NCI-H1105 (cell line): Measurements from ENCODE around the gene ZNF157.
"Not testable (repeated sequence)": the region's sequence is repeated elsewhere in the genome, so short reads cannot be mapped to it uniquely, and the experiment has no call there.

Experiments
- DNase-seq: peaks from one replicate; lab custom pipeline; 2025; lab: John Stamatoyannopoulos, UW

Gene ZNF157

GRCh38 chrX:47370278-47370677 lies at the start of gene ZNF157:
Gene ZNF157, plus strand, starts transcription at chrX:47370578. Its CDS starts 91 bp downstream, at chrX:47370669.
- no peak for DNase-seq

DNA sequence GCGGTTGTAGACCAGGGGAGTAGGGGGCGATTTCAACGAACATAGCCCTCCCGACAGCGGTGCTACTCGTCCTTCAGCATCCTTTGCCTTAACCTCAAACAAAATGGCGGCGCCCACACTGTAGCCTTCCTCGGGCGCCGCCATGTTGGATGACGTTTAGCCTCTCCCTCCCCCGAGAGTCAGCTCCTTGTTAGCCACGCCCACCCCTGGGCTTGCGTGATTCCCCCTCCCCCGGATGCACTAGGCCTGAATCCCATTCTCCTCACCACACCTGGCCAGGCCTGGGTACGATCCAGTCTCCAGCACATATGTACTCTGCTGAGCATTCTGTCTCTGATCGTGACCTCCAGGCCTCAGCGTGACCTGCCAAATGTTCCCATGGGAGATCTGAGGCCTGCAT lies 49.0 kb upstream of the ZNF157 start:
- no peak for DNase-seq

DNA sequence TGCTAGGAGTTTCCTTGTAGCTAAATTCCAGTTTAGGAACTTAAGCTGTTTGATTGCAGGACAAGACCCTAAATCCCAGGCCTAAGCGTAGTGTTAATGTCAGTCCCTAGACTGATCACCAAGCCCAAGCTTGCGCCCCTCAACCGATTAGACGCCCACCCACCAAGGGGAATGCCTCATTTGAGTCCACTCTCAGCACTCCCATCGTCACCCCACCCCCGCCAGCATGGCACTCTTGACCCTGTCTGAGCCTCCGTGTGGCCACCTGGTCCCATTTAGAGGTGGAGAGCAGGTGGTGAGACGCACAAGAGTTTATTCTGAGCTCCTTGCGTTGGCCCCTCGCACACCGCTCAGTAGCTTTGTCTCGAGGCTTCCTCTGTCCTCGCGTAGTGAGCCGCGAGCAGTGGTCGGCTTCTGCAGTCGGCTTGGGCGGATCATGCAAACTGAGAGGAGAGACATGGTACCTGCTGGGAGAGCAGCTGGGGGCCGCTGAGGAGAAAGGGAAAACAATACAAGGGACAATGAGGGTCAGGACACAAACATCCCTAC lies 48.5 kb upstream of the ZNF157 start:
- no peak for DNase-seq

DNA sequence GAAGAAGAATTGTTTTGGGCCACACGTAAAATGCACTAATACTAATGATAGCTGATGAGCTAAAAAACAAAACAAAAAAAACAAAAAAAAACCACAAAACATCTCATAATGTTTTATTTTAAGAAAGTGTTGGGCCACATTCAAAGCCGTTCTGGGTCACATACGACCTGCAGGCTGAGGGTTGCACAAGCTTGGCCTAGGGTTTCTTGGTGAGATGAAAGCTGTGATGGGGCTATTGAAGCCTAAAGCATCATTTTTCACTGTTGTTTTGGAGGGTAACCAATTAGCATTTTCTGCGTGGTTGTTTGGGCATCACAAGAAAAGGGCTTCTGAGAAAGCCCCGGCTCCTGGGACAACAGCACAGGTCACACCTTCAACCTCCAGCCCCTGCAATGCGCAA lies 42.5 kb upstream of the ZNF157 start:
- no peak for DNase-seq

- DNase-seq = not testable (repeated sequence)
Observed at GRCh38 chrX:47332729-47333128, 37.6 kb upstream of the ZNF157 start.

- no peak for DNase-seq
Observed at GRCh38 chrX:47351706-47352105, 18.7 kb upstream of the ZNF157 start.

- no peak for DNase-seq
Observed at GRCh38 chrX:47358387-47359065, 11.9 kb upstream of the ZNF157 start.

GRCh38 chrX:47360423-47361179 lies 9.8 kb upstream of the ZNF157 start:
- no peak for DNase-seq

DNA sequence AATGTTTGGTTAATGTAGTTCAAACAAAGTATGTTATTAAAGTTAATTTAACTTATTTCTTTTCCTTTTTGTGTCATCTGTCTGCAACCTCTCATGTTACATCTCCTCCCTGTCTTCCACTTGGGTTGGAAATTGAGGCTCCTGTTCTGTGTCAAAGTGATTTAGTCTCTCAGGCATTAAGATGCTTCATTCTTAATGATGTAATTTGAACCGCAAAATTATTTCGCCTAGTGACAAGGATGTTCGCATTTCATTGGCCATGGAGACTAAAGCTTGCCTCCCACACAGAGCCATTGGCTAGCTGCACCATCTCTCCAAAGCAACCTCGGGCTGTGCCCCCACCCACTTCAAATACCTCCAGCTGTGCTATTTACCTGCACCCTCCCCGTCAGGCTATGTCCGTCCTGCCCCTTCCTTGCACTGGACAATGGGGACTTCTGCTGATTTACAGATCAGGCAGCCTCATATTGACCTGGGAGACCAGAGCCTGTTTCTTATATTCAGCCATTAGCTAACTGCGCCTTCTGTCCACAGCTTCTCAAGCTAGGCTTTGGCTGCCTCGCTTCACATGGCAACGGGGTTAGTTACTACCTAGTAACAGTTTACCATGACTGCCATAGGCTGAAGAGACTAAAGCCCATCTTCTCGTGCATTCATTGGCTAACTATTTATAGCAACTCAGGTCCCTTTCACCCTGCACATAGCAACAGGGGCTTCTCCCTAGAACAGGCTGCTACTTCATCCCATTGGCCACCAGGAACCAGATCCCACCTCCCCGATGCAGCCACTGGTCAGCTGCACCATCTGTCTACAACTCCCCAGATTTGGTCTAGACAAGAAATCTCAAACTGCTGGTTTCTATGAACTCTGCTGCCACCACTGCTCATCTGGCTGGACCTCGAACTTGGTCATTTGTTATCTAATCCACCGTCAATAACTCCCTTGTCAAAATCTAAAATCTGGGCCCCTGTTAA lies 8.6 kb upstream of the ZNF157 start:
- DNase-seq = peak; percentile 86

DNA sequence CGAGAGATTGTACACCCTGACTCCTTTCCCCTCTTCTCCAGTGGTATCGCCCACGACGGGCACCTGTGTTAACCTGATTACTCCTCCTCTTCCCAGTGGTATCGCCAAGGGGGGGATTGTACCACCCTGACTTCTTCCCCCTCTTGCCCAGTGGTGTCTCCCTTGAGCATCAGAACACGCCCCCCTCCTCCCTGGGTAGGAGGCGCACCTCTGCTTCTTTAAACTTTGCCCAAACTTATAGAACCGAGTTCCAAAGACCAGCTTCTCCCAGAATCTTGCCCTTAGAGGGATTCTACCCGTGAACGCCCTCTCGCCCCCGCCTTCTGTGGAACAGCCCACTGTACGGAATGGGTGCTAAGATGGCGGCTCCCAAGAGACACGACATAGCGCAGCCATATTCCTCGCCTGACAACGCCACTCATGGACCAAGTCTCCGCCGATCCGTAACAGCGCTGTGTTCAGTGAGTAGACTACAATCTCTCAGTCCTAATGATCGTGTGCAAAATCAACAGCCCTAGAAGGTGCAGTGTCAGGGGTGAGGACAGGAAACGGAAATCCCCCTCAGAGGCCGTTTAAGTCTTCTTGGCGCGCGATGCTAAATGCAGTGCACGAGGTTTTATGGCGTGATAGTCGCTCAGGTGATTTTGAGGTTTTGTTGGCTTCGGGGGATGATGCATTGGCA lies 4.2 kb upstream of the ZNF157 start:
- peak; percentile 81 for DNase-seq

DNA sequence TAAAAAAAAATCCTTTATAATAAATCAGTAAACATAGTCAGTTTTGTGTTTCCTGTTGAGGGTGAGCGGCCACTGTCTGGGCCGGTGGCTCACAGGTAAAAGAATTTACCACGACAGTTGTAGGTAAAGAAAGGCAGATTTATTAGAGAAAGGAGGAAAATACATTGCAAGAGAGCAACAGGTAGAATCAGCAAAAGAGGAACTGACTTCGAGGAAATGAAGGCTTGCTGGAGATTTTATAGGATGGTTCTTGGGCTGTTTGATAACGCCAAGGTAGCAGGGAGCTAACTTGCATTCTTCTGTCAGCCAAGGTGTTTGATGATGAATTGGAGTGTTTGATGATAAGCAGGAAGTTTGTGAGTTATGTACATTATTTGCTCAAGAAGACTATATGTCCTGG lies 2.8 kb downstream of the ZNF157 start:
- DNase-seq = no peak

- DNase-seq = no peak
Observed at GRCh38 chrX:47380268-47380667, 9.9 kb downstream of the ZNF157 start.

DNA sequence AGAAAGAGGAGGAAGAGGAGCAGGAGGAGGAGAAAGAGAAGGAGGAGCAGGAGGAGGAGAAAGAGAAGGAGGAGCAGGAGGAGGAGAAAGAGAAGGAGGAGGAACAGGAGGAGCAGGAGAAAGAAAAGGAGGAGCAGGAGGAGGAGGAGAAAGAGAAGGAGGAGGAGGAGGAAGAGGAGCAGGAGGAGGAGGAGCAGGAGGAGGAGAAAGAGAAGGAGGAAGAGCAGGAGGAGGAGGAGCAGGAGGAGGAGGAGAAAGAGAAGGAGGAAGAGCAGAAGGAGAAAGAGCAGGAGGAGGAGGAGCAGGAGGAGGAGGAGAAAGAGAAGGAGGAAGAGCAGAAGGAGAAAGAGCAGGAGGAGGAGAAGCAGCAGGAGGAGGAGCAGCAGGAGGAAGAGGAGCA lies 10.5 kb downstream of the ZNF157 start:
- not testable (repeated sequence) for DNase-seq

- peak; percentile 61 for DNase-seq
Observed at GRCh38 chrX:47384502-47384901, 14.1 kb downstream of the ZNF157 start.

DNA sequence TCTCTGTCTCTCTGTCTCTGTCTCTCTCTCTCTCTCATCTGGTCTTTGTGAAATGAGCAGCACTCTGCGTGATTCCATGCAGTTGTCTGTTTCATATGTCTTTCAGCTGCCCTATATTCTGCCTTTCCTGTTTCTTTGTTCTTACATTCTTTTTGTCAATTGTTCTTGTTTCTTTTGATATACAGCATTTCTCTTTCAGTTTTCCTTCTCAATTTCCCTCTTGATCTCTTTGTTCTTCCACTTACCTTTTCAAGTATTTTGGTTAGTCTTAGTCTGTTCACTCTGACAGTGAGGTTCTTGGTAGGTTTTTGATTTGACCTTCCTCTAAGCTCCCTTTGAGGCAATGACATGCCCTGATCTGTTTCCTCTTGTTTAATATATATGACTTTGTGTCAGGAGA lies 20.4 kb downstream of the ZNF157 start:
- no peak for DNase-seq

DNA sequence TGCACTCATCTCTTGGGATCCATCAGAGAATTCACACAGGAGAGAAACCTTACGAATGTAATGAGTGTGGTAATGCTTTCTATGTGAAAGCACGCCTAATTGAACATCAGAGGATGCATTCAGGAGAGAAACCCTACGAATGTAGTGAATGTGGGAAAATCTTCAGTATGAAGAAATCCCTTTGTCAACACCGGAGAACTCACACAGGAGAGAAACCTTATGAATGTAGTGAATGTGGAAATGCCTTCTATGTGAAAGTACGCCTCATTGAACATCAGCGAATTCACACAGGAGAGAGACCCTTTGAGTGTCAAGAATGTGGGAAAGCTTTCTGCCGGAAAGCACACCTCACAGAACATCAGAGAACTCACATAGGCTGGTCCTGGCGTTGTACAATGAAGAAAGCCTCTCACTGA lies 42.8 kb downstream of the ZNF157 start:
- no peak for DNase-seq

GRCh38 chrX:47420265-47420664 lies 49.9 kb downstream of the ZNF157 start:
- DNase-seq = no peak

- no peak for DNase-seq
Observed at GRCh38 chrX:47420962-47421361, 50.6 kb downstream of the ZNF157 start.

- no peak for DNase-seq
Observed at GRCh38 chrX:47422444-47422843, 52.1 kb downstream of the ZNF157 start.

- no peak for DNase-seq
Observed at GRCh38 chrX:47430925-47431324, 60.5 kb downstream of the ZNF157 start.

GRCh38 chrX:47446431-47446830 lies 76.1 kb downstream of the ZNF157 start:
- no peak for DNase-seq

DNA sequence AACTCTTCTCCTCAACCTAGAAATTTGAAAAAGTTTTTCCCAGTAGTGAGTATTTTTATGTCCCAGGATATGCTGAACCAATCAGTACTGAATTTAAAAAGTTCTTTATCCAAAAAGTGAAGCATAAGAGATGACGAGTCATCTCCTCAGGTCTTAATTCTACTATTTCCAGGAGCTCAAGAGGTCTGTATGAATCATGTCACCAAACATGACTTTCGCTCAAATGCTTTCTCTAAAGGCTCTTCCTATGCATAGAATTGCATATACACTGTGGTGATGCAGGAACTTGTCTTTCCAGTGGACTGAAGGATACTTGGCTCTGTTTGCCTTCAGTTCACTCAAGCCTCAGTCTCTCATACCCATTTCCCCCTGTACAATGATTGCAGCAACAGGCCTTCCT lies 76.6 kb downstream of the ZNF157 start:
- no peak for DNase-seq
